Fibroblast of skin of left biceps (primary cell): ENCODE data around the gene EIF4E1B.

Experiments
- DNase-seq, 2 experiments: peaks; one replicate each; pipeline ENCODE4 v3.0.0-alpha.2; 2013; ENCODE audit warnings: low read depth in 2 of 2

EIF4E1B gene

GRCh38 chr5:176626876-176627236, 3.6 kb upstream of the EIF4E1B start:
- no peak for DNase-seq

GRCh38 chr5:176627582-176627981, 2.9 kb upstream of the EIF4E1B start:
- DNase-seq: no peak

DNA sequence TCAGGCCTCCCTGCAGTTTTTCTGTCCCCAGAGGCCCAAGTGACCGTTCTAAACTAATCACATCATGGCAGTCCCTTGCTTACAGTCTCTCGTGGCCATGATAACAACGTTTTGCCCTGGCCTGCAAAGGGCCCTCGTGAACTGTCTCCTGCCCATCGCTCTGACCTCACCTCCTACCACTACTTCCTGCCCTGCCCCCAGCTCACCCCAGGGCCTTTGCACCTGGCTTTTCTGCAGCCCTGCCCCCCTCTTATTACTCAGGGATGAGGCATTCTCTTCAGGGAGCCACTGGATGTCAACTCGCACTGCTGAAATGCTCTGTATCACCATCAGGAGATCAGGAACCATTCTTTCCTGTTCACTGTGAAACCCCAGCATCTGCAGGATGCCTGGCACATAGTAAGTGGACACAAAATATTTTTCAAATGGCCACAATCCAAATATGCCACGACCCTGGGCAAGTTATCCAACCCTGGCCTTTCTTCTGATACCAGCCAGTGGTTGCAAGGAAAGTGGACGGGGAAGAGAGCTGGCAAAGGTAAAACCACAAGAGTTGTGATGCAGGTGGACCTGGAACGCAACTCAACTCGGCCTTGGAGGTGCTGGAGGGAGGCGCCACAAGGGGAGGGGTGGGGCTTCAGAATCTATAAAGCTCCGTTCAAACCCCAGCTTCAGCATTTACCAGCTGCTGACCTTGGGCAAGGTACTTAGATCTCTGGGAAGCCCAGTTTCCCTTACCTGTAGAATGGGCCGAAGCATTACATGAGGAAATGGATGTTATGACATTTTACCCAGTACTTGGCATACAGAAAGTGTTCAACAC, 1.9 kb upstream of the EIF4E1B start:
- DNase-seq: no peak

- DNase-seq: no peak
Measured at GRCh38 chr5:176629317-176629852, 1.1 kb upstream of the EIF4E1B start.

DNA sequence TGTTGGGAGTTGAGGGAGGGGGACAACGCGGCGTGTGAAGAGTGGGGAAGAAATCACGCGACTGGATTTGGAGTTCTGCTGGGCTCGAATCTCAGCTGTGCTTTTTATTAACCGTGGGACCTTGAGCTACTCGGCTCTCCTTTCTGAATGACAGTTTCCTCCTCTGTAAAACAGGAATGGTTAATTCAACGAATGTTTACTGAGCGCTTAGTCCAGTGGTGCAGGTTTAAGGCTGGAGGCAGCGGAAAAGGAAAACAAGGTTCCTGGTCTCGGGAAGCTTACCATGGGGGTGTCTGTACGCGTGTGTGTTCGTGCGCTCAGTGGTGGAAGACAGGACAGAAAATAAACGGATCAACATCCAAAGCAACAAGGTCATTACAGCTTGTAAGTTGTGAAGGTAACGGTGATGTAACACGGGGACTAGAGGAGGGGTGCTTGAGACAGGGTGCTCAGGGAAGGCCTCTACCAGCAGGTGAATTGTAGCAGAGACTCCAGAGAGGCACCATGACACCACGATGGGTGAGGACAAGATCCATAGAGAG, 277 bp downstream of the EIF4E1B start:
- DNase-seq: no peak

GRCh38 chr5:176631383-176632200, 1.1 kb downstream of the EIF4E1B start:
- DNase-seq: no peak

GRCh38 chr5:176632745-176633144, 2.3 kb downstream of the EIF4E1B start:
- DNase-seq: no peak

DNA sequence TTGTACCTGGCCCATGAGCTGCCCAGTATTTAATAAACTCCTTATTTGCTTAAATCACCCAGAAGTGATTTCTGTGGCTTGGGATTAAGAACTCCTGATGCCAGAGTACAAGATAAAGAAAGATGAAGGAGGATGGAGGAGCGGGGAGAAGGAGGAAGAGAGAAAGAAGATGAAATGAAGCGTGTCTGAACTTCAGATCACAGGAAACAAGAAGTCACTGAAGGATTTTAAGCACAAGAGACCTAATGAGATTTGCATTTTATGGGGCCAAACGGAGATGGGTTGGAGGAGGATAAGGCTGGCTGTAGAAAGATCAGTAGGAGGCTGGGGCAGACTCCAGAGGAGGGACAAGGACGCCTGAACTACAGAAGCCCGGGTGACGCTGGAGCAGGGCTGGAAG, 3.1 kb downstream of the EIF4E1B start:
- DNase-seq: no peak

- DNase-seq: no peak
Measured at GRCh38 chr5:176636426-176636825, 6.0 kb downstream of the EIF4E1B start.

- DNase-seq: no peak
Measured at GRCh38 chr5:176637556-176637955, 7.1 kb downstream of the EIF4E1B start.

GRCh38 chr5:176638437-176638836, 8.0 kb downstream of the EIF4E1B start:
- DNase-seq: no peak

DNA sequence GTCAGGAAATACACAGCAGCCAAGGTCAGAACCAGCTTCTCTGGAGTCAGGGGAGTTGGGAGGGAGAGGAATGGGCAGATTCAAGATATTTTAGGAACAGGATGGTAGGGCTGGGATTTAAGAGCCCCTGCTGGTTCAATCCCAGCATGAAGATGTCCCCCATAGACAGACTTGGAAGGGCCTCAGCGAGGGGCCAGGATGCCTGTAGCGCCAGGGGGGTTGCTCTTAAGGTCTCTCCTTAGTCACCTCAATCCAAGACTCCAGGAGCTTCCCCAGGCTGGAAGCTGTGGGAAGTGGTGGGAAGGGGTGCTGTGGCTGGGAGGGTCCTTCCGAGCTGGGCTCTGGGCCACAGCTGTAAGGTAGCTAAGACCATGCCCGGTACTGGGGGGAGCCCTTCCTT, 8.7 kb downstream of the EIF4E1B start:
- DNase-seq: no peak

DNA sequence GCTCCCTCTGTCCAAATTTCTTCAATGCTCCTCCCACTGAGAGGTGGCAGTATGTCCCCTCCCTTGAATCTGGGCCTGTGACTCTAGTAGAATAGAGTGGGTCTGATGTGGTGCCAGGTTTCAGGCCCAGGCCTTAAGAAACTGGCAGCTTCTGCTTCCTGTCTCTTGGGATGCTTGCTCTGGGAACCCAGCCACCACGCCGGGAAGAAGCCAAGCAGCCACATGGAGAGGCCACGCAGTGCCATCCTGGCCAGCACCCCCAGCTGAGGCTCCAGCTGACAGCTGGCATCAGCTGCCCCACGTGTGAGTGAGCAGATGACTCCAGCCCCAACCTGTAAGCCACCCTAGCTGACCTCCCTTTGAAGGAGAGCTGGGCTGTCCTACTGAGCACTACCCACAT, 9.5 kb downstream of the EIF4E1B start:
- DNase-seq: no peak

DNA sequence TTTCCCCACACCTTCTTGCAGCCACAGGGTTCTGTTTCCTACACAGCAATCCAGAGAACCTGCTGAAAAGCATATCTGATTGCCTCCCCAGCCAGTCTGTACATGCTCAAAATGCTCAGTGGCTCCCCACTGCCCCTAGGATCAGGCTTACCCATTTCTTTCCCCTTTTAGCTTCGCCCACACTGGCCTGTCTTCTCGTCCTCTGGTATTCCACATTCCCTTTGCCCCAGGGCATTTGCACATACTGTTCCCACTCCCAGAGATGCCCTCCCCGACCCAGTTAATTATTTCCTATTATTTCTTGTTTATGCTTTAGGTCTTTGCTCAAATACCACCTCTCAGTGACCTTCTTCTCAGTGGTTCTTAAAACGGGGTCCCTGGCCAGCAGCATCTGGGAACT, 10.1 kb downstream of the EIF4E1B start:
- DNase-seq: no peak

GRCh38 chr5:176642675-176643490, 12.4 kb downstream of the EIF4E1B start:
- no peak for DNase-seq

DNA sequence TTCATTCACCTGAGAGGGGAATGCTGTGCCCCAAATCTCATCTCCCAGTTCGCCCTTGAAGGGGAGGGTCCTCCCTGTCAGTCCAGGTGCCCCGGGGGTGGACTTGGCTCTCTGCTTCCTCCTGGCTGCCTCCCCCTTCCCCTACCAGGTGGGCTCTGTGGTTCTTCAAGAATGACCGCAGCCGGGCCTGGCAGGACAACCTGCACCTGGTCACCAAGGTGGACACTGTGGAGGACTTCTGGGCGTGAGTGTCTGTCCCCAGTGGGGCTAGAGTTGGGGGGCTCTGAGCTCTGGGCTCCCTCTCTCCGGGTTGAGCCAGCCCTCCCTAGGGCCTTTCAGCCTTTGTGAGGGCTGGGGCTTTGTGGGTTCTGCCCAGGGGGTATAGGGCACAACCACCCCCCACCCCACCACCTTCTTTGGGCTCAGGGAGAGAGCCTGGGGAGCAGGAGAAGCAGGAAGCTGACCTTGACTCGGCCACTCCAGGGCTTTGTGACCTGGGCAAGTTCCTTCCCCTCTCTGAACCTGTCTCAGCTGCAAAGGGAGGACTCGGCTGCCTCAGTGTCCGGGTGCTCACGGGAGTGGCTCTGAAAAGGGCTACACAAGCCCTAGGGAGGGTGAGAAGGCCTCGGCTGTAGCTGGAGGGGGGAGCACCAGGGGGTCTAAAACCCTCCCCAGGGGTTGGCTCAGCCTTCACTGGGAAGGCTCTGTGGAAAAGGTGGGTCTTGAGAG, 13.2 kb downstream of the EIF4E1B start:
- no peak for DNase-seq

DNA sequence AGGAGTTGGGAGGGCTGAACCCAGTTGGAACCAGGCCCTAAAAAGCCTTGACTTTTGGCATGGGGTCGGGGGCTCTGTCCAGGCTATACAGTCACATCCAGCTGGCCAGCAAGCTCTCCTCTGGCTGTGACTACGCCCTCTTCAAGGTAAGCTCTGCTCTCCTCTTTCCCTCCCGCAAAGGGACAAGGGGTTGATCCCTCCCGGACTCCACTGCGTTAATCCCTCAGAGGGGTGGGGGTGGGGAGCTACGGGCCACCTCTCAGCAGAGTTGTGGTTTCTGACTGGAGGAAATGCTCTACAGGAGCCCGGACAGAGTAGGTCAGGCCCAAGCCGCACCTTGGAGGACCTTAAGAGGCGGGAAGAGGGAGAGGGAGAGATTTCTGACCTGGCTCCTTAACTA, 13.8 kb downstream of the EIF4E1B start:
- DNase-seq: no peak

DNA sequence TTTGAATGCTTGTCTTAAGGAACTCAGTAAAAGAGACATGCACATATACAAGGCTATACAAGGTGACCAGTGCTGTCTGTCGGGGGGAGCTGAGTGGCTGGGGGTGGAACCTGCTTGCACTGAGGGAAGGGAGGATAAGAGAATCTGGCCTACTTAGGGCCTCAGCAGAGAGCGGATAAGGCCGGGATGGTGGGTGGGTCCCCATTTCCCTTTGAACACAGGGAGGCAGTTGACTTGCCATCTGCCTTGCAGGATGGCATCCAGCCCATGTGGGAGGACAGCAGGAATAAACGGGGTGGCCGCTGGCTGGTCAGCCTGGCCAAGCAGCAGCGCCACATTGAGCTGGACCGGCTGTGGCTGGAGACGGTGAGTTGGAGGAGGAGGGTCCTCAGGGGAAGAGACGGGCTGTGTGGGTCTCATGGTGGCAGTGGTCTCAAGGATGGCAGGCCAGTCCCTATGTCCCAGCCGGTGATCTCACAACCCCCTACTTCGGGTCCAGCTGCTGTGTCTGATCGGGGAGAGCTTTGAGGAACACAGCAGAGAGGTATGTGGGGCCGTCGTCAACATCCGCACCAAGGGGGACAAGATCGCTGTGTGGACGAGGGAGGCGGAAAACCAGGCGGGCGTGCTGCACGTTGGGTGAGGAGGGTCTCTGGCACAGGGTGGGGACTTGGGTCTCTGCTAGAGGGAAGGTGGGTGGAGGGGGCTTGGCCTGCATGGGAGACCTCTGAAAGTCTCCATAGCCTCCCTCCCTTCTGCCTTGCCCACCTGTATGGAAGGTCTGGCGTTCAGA, 14.6 kb downstream of the EIF4E1B start:
- no peak for DNase-seq

GRCh38 chr5:176646049-176646706, 15.7 kb downstream of the EIF4E1B start:
- no peak for DNase-seq

DNA sequence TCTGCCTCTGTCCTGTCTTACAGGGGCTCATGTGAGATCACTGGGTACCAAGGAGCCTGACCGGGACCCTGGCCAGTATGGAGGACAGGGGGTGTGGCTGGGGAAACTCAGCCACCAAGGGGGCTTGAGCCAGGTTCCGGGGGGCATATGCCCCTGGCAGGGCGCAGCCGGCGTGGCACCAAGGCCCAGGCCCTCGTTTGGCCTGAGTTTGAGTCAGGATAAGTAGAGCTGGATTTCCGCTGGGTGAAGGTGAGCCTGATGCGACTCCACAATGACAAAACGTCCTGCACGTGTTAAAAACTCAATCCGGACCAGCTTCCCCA, 16.2 kb downstream of the EIF4E1B start:
- no peak for DNase-seq
